KMS-11 (cell line): ENCODE data around the gene EPB41L1.

Source experiments
- H2AFZ ChIP-seq: fragments of 200-600 bp; sonication (generic); 2 replicates; pipeline ENCODE4 v1.6.1; 2016; ENCODE audit warnings: antibody characterized with exemption, mixed run types, low read depth
- H3K27ac ChIP-seq: fragments of 200-600 bp; sonication (generic); 2 replicates; pipeline ENCODE4 v1.6.1; 2016; ENCODE audit warnings: mild to moderate bottlenecking, mixed run types
- H3K27me3 ChIP-seq: fragments of 200-600 bp; sonication (generic); 2 replicates; pipeline ENCODE4 v1.6.1; 2017; ENCODE audit warnings: mild to moderate bottlenecking, low read depth, mixed run types, moderate library complexity; ENCODE audit not compliant: insufficient read depth
- H3K36me3 ChIP-seq: fragments of 200-600 bp; sonication (generic); 2 replicates; pipeline ENCODE4 v1.6.1; 2017; ENCODE audit warnings: mild to moderate bottlenecking, mixed run types; ENCODE audit not compliant: insufficient read depth
- H3K4me1 ChIP-seq: fragments of 200-600 bp; sonication (generic); 2 replicates; pipeline ENCODE4 v1.6.1; 2016; ENCODE audit warnings: mild to moderate bottlenecking, low read depth, mixed run types; ENCODE audit not compliant: poor library complexity, severe bottlenecking
- H3K4me2 ChIP-seq: fragments of 200-600 bp; sonication (generic); 2 replicates; pipeline ENCODE4 v1.7.0; 2016; ENCODE audit warnings: mild to moderate bottlenecking, mixed run types
- H3K4me3 ChIP-seq: fragments of 200-600 bp; sonication (generic); IDR thresholded peaks from 2 replicates; pipeline ENCODE4 v1.6.1; 2017; ENCODE audit warnings: low read depth, low read length, mixed read lengths; ENCODE audit not compliant: insufficient read depth
- H3K79me2 ChIP-seq: fragments of 200-600 bp; sonication (generic); 2 replicates; pipeline ENCODE4 v1.6.1; 2016; ENCODE audit warnings: low read depth, mixed run types; ENCODE audit not compliant: insufficient read depth
- H3K9ac ChIP-seq: fragments of 200-600 bp; sonication (generic); 2 replicates; pipeline ENCODE4 v1.6.1; 2016; ENCODE audit warnings: mild to moderate bottlenecking, mixed run types
- H4K20me1 ChIP-seq: fragments of 200-600 bp; sonication (generic); 2 replicates; pipeline ENCODE4 v1.6.1; 2016; ENCODE audit warnings: mild to moderate bottlenecking, mixed run types; ENCODE audit not compliant: insufficient read depth
- CTCF ChIP-seq: fragments of 200-600 bp; sonication (generic); conservative IDR thresholded peaks from 2 replicates; pipeline ENCODE4 v1.6.1; 2017; ENCODE audit warnings: low read depth, mild to moderate bottlenecking, antibody characterized with exemption, low read length, moderate library complexity, mixed read lengths

EPB41L1 gene

GRCh38 chr20:36116807-36117441 lies 37.6 kb upstream of the EPB41L1 start:
- Histone ChIP-seq H3K4me1 (no peaks in the 10 kb centered on the region), H4K20me1 (no peaks in the 10 kb centered on the region), H3K4me2 (no peak overlapping the region), H3K4me3 (no peak overlapping the region), H3K27ac (no peak overlapping the region), H3K9ac (no peak overlapping the region), H3K79me2 (no peaks in the 10 kb centered on the region), H3K36me3 (no peaks in the 10 kb centered on the region), H3K27me3 (no peaks in the 10 kb centered on the region; the same call in 1 of the 2 replicates), H2AFZ (no peak overlapping the region)
- no peak for TF ChIP-seq CTCF

GRCh38 chr20:36117638-36118037 lies 36.9 kb upstream of the EPB41L1 start:
- Histone ChIP-seq H3K27me3 (no peaks in the 10 kb centered on the region; the same call in 1 of the 2 replicates), H3K27ac (no peak overlapping the region), H2AFZ (no peak overlapping the region), H3K79me2 (no peaks in the 10 kb centered on the region), H3K4me1 (no peaks in the 10 kb centered on the region), H4K20me1 (no peaks in the 10 kb centered on the region), H3K4me2 (no peak overlapping the region), H3K4me3 (no peak overlapping the region), H3K9ac (no peak overlapping the region), H3K36me3 (no peaks in the 10 kb centered on the region)
- TF ChIP-seq CTCF: no peak

- Histone ChIP-seq H3K4me2 (no peak overlapping the region), H4K20me1 (no peaks in the 10 kb centered on the region), H3K4me1 (no peaks in the 10 kb centered on the region), H3K79me2 (no peaks in the 10 kb centered on the region), H3K4me3 (no peak overlapping the region), H2AFZ (no peak overlapping the region), H3K36me3 (no peaks in the 10 kb centered on the region), H3K9ac (no peak overlapping the region), H3K27me3 (no peaks in the 10 kb centered on the region; the same call in 1 of the 2 replicates), H3K27ac (no peak overlapping the region)
- TF ChIP-seq CTCF: no peak
Measured at GRCh38 chr20:36118371-36118770, 36.2 kb upstream of the EPB41L1 start.

- no peaks in the 10 kb centered on the region for H3K4me1 ChIP-seq
- no peaks in the 10 kb centered on the region for H3K79me2 ChIP-seq
- no peaks in the 10 kb centered on the region for H4K20me1 ChIP-seq
- H2AFZ ChIP-seq: no peak overlapping the region
- TF ChIP-seq CTCF: no peak
- no peaks in the 10 kb centered on the region for H3K36me3 ChIP-seq
- H3K4me2 ChIP-seq: no peak overlapping the region
- no peak overlapping the region for H3K4me3 ChIP-seq
- no peak overlapping the region for H3K9ac ChIP-seq
- no peak overlapping the region for H3K27ac ChIP-seq
- no peaks in the 10 kb centered on the region; the same call in 1 of the 2 replicates for H3K27me3 ChIP-seq
Measured at GRCh38 chr20:36119537-36119936, 35.0 kb upstream of the EPB41L1 start.
